DOHH2 (cell line): Measurements from ENCODE around the gene RBMS3.
"Not testable (repeated sequence)": the region's sequence is repeated elsewhere in the genome, so short reads cannot be mapped to it uniquely, and the experiment has no call there.

Experiments used
- H3F3A ChIP-seq: fragments of 200-600 bp; sonication (generic), shearing (Covaris generic); 2 replicates; pipeline ENCODE4 v1.6.0; 2016; ENCODE audit warnings: antibody characterized with exemption, mild to moderate bottlenecking; ENCODE audit not compliant: control insufficient read depth, insufficient read depth
- H3K27ac ChIP-seq: fragments of 200-600 bp; sonication (generic); 2 replicates; pipeline ENCODE4 v1.5.1; 2014; ENCODE audit warnings: low read depth, mild to moderate bottlenecking, low read length, moderate library complexity
- H3K27me3 ChIP-seq: fragments of 200-600 bp; sonication (generic); 2 replicates; pipeline ENCODE4 v1.6.1; 2014; ENCODE audit warnings: mild to moderate bottlenecking, low read length, mixed read lengths; ENCODE audit not compliant: control insufficient read depth
- H3K36me3 ChIP-seq: fragments of 200-600 bp; sonication (generic); 2 replicates; pipeline ENCODE4 v1.6.1; 2014; ENCODE audit warnings: mild to moderate bottlenecking, low read length, moderate library complexity, mixed read lengths; ENCODE audit not compliant: control insufficient read depth
- H3K4me1 ChIP-seq: fragments of 200-600 bp; sonication (generic); 2 replicates; pipeline ENCODE4 v1.6.1; 2014; ENCODE audit warnings: mild to moderate bottlenecking, low read length, mixed read lengths; ENCODE audit not compliant: control insufficient read depth
- H3K4me2 ChIP-seq: fragments of 200-600 bp; sonication (generic); 2 replicates; pipeline ENCODE4 v1.6.0; 2014; ENCODE audit warnings: mild to moderate bottlenecking, low read length, moderate library complexity
- H3K4me3 ChIP-seq: fragments of 200-600 bp; sonication (generic); 2 replicates; pipeline ENCODE4 v1.5.1; 2014; ENCODE audit warnings: mild to moderate bottlenecking, low read length, mixed read lengths
- H3K79me2 ChIP-seq: fragments of 200-600 bp; sonication (generic); 2 replicates; pipeline ENCODE4 v1.6.1; 2014; ENCODE audit warnings: mild to moderate bottlenecking, low read length, mixed read lengths; ENCODE audit not compliant: control insufficient read depth
- H3K9me2 ChIP-seq: fragments of 200-600 bp; sonication (generic); replicated peaks from 2 replicates; pipeline ENCODE4 v1.6.1; 2014; ENCODE audit warnings: mild to moderate bottlenecking, low read length, mixed read lengths; ENCODE audit not compliant: control insufficient read depth
- H3K9me3 ChIP-seq: fragments of 200-600 bp; sonication (generic); 2 replicates; pipeline ENCODE4 v1.6.1; 2014; ENCODE audit warnings: antibody characterized with exemption, low read length, mixed read lengths; ENCODE audit not compliant: control insufficient read depth, insufficient read depth
- H4K20me1 ChIP-seq: fragments of 200-600 bp; sonication (generic); 2 replicates; pipeline ENCODE4 v1.6.0; 2014; ENCODE audit warnings: low read depth, mild to moderate bottlenecking, antibody characterized with exemption, low read length, moderate library complexity; ENCODE audit not compliant: control insufficient read depth, insufficient read depth
- CTCF ChIP-seq: fragments of 200-600 bp; sonication (generic); IDR thresholded peaks from one replicate; pipeline ENCODE4 v1.5.1; 2014; ENCODE audit warnings: antibody characterized with exemption, mild to moderate bottlenecking, low read depth, low read length; ENCODE audit not compliant: poor library complexity, severe bottlenecking
- EZH2phosphoT487 ChIP-seq: fragments of 200-600 bp; sonication (generic); IDR thresholded peaks from 2 replicates; pipeline ENCODE4 v1.6.1; 2017; ENCODE audit warnings: borderline replicate concordance, mild to moderate bottlenecking, antibody characterized with exemption, low read length, moderate library complexity, mixed read lengths

The RBMS3 gene

GRCh38 chr3:29521751-29522150 is 240.9 kb downstream of the RBMS3 start:
- Histone ChIP-seq H3F3A (no peaks in the 10 kb centered on the region), H3K4me1 (no peaks in the 10 kb centered on the region), H4K20me1 (no peaks in the 10 kb centered on the region), H3K27me3 (no peaks in the 10 kb centered on the region), H3K4me2 (no peak overlapping the region), H3K27ac (no peak overlapping the region), H3K79me2 (no peaks in the 10 kb centered on the region), H3K9me2 (no peaks in the 10 kb centered on the region), H3K9me3 (no peaks in the 10 kb centered on the region), H3K4me3 (no peak overlapping the region), H3K36me3 (no peaks in the 10 kb centered on the region)
- no peak for TF ChIP-seq CTCF
- TF ChIP-seq EZH2phosphoT487: no peak

DNA sequence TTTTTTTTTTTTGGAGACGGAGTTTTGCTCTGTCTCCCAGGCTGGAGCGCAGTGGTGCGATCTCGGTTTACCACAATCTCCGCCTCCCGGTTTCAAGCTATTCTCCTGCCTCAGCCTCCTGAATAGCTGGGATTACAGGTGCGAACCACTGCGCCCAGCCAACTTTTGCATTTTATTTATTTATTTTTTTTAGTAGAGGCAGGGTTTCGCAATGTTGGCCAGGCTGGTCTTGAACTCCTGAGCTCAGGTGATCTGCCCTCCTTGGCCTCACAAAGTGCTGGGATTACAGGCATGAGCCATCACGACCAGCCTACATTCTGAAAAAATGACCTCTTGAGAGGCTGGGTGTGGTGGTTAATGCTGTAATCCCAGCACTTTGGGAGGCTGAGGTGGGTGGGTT is 243.6 kb downstream of the RBMS3 start:
- not testable (repeated sequence) for H3K9me3 ChIP-seq, H4K20me1 ChIP-seq, H3K27ac ChIP-seq, H3K4me3 ChIP-seq, H3F3A ChIP-seq, H3K4me1 ChIP-seq, H3K4me2 ChIP-seq, H3K36me3 ChIP-seq, H3K9me2 ChIP-seq, H3K27me3 ChIP-seq, H3K79me2 ChIP-seq

- Histone ChIP-seq H4K20me1 (no peaks in the 10 kb centered on the region), H3K4me2 (no peak overlapping the region), H3K9me3 (no peaks in the 10 kb centered on the region), H3K27ac (no peak overlapping the region), H3K4me1 (peaks cover 3% of the 10 kb centered on the region; the same call in 1 of the 2 replicates), H3K9me2 (no peaks in the 10 kb centered on the region), H3K4me3 (no peak overlapping the region), H3K36me3 (no peaks in the 10 kb centered on the region), H3F3A (no peaks in the 10 kb centered on the region), H3K79me2 (no peaks in the 10 kb centered on the region), H3K27me3 (no peaks in the 10 kb centered on the region)
- TF ChIP-seq EZH2phosphoT487 (no peak), CTCF (no peak)
Observed at GRCh38 chr3:29525254-29525881, 244.5 kb downstream of the RBMS3 start.

DNA sequence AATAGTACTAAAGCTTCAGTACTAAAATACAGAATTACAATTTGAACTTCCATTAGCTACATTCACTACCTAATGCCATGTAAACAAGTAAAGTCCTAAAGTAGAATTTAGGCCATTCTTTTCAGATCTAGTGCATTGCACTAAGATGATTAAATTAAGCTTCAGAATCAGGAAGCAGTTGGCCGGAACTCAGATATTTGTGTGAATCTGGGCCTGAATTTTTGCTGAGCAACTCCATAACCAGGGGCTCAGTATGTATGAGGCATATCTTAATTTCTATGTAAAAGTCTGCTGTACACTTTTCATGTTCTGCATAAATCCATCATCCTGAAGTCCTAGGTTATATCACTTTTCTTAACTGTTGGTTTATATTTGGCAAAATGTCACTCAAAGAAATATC is 246.4 kb downstream of the RBMS3 start:
- H3K4me2 ChIP-seq: no peak overlapping the region

More for the DNA sequence above, 246.4 kb downstream of the RBMS3 start:
- H3K4me3 ChIP-seq: no peak overlapping the region
- no peaks in the 10 kb centered on the region for H3K36me3 ChIP-seq
- no peaks in the 10 kb centered on the region for H3K79me2 ChIP-seq
- TF ChIP-seq EZH2phosphoT487: no peak
- no peaks in the 10 kb centered on the region for H3F3A ChIP-seq
- H3K27me3 ChIP-seq: no peaks in the 10 kb centered on the region
- no peaks in the 10 kb centered on the region for H3K9me3 ChIP-seq
- H3K9me2 ChIP-seq: no peaks in the 10 kb centered on the region
- H3K4me1 ChIP-seq: peaks cover 3% of the 10 kb centered on the region; the same call in 1 of the 2 replicates
- no peak overlapping the region for H3K27ac ChIP-seq
- H4K20me1 ChIP-seq: no peaks in the 10 kb centered on the region
